GM12875 (cell line): ENCODE data around the gene RASGRF1.
"Not testable (repeated sequence)": the region's sequence is repeated elsewhere in the genome, so short reads cannot be mapped to it uniquely, and the experiment has no call there.

Experiments used
- H3K4me3 ChIP-seq: one replicate; pipeline ENCODE4 v1.5.1; 2011; ENCODE audit warnings: low read depth, low read length, control low read depth
- TF ChIP-seq, protein P1 (sequence below): IDR thresholded peaks from 2 replicates; pipeline ENCODE4 v1.5.1; 2011; ENCODE audit warnings: low read depth, mild to moderate bottlenecking, control low read depth, inconsistent platforms, low read length, moderate library complexity, borderline replicate concordance; ENCODE audit not compliant: insufficient read depth

The RASGRF1 gene

DNA sequence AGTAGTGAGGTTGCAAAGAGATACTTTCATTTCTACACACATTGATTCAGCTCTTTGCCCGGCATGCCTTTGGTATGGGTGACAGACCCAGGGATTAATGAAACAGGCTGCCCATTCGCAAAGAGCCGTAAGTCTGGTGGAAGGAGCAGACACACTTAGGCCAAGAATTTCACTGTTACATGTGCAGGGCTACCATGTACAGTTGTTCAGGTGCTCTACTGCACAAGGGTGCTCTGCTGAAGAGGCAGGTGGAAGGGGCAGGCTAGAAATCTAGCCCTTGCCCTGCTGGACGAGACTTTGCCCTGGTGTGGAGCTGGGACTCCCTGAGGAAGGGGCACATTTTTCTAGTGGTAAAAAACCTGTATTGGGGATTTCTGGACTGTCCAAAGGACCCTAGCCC lies 26.2 kb upstream of the RASGRF1 start:
- no peak overlapping the region for H3K4me3 ChIP-seq
- TF ChIP-seq, protein P1, sequence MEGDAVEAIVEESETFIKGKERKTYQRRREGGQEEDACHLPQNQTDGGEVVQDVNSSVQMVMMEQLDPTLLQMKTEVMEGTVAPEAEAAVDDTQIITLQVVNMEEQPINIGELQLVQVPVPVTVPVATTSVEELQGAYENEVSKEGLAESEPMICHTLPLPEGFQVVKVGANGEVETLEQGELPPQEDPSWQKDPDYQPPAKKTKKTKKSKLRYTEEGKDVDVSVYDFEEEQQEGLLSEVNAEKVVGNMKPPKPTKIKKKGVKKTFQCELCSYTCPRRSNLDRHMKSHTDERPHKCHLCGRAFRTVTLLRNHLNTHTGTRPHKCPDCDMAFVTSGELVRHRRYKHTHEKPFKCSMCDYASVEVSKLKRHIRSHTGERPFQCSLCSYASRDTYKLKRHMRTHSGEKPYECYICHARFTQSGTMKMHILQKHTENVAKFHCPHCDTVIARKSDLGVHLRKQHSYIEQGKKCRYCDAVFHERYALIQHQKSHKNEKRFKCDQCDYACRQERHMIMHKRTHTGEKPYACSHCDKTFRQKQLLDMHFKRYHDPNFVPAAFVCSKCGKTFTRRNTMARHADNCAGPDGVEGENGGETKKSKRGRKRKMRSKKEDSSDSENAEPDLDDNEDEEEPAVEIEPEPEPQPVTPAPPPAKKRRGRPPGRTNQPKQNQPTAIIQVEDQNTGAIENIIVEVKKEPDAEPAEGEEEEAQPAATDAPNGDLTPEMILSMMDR = no peak

DNA sequence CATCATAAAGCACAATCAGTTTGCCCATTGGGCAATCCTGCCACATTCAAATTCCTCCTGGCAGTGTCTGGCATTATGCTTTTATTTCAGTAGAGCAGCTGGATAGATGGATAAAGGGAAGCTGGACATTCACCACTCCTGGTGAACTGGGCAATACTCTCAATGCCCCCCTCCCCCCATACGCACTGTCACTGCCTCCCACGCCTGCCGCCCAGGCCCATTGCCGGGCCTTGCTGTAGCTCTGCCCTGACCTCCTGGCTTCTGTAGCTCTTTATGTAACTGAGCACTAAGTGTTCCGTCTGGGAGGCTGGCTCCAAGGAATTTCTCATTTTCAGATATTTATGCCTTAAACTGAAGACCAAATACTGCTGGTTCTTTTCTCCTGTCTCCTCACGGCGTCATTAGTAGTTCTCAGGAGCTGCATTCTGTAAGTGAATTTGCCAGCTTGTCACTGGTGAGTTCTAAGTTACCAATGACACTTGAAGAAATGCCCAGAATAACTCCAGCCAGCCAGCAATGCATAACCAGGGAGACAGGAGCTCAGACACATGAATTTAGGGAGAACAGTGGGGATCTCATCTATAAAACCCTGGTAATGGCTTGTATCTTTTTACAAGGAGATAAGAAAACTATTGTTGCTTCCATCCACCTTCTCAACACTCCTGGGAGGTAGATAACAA lies 25.5 kb upstream of the RASGRF1 start:
- H3K4me3 ChIP-seq = no peak overlapping the region
- TF ChIP-seq, protein P1 = no peak

DNA sequence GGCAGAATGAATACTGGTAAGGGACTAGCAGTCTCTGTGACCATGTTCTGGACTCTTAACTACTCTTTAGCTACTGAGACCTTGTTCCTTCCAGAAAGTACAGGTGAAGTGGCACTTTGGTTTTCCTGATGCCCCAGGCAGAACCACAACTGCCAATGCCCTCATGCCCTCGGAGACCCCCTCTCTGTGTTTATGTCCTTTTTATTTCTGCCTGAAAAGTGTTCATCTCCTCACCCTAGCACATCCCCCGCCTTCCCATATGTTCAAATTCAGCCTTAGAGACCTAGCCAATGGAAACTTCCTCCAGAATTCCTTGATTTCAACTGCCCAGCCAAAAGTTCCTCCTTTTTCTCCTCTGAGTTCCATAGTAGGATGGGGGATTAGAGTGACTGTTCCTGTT lies 23.3 kb upstream of the RASGRF1 start:
- TF ChIP-seq, protein P1 = no peak
- no peak overlapping the region for H3K4me3 ChIP-seq

DNA sequence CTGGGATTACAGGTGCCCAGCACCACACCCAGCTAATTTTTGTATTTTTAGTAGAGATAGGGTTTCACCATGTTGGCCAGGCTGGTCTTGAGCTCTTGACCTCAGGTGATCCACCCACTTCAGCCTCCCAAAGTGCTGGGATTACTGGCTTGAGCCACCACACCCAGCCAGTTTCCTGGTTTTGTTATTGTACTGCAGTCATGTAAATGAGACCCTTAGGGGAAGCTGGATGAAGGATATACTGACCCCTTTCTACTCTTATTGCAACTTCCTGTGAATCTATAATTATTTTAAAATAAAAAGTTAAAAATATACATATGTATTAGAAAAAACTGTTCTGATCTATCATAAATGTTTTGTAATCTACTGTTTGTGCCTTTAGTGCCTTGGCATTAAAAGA lies 20.8 kb upstream of the RASGRF1 start:
- H3K4me3 ChIP-seq = not testable (repeated sequence)

DNA sequence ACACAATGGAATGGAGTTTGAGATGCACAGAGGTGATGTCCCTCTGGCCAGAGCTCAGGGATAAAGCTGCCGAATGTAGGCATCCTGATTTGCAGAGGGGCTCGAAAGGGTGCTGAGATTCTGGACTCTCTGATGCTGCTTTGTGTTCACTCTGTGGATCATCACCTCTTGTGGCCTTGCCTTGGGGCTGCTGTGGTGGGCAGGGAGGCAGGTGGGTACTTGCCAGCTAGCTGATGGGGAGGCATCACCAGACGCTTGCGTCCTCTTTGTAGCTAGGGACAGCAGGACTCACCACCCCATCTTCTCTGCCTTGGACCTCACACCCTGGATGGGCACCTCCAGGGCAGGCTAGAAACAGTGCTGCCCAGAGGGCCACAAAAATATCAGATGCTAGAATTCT lies 14.6 kb upstream of the RASGRF1 start:
- TF ChIP-seq, protein P1 = no peak

DNA sequence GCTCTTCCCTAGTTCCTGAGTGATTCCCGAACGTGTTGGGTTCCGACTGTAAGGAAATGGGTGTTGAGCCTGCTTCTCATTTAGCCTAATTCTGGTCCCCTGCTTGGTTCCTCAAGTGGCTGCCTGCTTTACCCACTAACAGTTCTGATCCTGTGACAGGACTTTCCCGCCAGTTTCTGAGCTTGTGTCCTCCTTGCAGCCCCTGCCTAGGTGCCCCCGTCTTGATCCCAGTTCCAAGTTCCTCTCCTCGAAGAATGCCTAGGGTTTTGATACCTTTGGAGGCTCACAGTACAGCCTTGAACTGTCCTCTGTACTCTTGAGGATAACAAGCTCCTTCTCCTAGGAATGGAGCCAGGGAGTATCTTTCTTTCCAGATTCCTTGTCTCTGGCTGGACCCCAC lies 12.0 kb upstream of the RASGRF1 start:
- H3K4me3 ChIP-seq = no peak overlapping the region
- TF ChIP-seq, protein P1 = no peak

More for the DNA sequence above, 14.6 kb upstream of the RASGRF1 start:
- no peak overlapping the region for H3K4me3 ChIP-seq

DNA sequence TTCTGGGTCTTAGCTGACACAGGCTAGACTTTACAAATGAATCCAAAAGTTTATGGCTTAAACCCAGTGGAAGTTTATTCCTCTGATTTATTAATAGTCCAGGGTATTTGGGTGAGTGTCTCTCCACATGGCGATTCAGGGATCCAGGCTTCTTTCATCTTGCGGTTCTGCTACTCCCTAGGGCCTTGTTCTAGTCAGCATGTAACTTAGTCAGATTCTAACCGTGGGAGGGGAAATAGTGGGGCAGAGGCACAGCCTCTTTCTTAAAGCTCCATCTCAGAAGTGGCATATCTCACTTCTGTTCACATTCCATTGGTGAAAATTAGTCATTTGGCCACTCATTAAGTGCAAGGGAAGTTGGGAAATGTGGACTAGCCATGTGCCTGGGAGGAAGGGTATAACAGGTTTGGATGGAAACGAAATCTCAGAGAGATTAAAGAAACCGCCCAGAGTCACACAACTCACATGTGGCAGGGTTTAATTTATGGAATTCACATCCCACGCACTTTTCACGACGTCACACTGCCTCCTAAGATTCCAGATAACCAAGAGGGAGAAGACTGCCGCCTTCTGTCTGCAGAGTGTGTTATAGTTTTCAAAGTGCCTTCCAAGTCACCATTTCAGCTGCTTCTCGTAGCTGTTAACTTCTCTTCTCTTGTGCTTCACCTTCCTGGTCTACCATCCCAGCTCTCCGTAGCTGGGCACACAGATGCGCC lies 11.4 kb upstream of the RASGRF1 start:
- TF ChIP-seq, protein P1 = no peak
- no peak overlapping the region for H3K4me3 ChIP-seq
